ENCODE data around the gene COA1.
"Not testable (repeated sequence)": the region's sequence is repeated elsewhere in the genome, so short reads cannot be mapped to it uniquely, and the experiment has no call there.

COA1 gene

GRCh38 chr7:43626695-43627094 lies 102.6 kb downstream of the COA1 start:
- no peak for DNase-seq

GRCh38 chr7:43625980-43626379 lies 103.3 kb downstream of the COA1 start:
- no peak for DNase-seq

- no peak for DNase-seq
These were observed 103.9 kb downstream of the COA1 start for GRCh38 chr7:43625453-43625852.

DNA sequence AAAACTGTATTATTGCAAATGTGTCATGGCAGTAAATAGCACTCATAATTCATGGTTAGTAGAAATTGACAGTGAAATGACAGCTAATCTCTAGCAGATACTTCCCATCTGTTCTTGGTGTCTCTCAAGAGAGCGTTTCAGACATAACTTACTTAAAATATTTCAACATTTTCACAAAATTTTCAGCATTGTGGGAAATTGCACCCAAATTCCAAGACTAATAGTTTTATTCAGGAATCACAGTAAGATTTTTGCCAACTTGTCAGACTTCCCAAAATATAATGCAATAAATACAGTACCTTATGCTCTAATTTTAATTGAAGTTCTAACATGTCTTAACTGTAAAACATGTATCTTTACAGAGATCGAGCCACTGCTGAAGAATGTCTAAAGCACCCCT lies 105.2 kb downstream of the COA1 start:
- DNase-seq = no peak

GRCh38 chr7:43621729-43622448 lies 107.4 kb downstream of the COA1 start:
- no peak for DNase-seq

GRCh38 chr7:43619213-43620012 lies 109.9 kb downstream of the COA1 start:
- no peak for DNase-seq

DNA sequence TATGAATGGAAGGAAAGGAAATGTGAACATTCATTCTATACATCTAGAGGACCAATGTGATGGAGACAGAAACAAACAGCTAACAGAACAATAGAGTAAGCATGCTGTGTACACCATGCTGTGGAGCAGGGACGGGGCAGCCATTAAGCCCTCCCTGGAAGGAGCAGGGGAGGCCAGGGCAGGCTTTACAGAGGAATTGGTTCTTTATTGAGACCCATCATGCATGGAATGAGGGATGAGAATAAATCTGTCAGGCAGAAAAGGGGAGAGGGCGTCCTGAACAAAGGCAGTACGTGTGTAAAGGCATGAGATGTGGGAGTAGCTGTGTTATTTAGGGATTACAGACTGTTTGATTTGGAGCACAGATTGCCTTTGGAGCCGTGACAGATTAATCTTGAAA lies 111.2 kb downstream of the COA1 start:
- no peak for DNase-seq

GRCh38 chr7:43616977-43617376 lies 112.3 kb downstream of the COA1 start:
- DNase-seq = no peak

DNA sequence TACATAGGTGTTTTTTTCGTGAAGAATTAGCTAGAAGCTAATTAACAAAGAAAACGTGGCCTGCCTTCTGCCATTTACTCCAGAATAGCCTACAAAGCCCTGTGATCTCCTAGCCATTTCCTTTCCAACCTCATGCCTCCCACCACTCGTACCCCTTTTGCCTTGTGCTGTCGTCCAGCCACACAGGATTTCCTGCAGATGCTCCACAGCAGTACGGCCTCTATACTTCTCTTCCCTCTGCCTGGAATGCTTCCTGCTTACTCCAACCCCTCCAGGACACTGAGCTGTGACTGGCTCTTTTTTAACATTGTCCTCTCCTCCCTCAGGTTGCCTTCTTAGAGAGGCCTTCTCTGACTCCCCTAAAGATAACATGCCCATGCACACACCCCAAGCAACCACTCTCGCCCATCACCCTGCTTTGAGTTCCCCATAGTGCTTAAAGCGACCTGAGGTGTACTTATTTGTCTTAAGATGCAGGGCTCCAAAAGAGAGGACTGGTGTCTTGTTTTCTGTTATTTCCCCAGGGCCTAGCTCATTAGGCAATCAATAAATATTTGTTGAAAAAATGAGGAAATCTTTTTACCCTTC lies 113.7 kb downstream of the COA1 start:
- DNase-seq = no peak

DNA sequence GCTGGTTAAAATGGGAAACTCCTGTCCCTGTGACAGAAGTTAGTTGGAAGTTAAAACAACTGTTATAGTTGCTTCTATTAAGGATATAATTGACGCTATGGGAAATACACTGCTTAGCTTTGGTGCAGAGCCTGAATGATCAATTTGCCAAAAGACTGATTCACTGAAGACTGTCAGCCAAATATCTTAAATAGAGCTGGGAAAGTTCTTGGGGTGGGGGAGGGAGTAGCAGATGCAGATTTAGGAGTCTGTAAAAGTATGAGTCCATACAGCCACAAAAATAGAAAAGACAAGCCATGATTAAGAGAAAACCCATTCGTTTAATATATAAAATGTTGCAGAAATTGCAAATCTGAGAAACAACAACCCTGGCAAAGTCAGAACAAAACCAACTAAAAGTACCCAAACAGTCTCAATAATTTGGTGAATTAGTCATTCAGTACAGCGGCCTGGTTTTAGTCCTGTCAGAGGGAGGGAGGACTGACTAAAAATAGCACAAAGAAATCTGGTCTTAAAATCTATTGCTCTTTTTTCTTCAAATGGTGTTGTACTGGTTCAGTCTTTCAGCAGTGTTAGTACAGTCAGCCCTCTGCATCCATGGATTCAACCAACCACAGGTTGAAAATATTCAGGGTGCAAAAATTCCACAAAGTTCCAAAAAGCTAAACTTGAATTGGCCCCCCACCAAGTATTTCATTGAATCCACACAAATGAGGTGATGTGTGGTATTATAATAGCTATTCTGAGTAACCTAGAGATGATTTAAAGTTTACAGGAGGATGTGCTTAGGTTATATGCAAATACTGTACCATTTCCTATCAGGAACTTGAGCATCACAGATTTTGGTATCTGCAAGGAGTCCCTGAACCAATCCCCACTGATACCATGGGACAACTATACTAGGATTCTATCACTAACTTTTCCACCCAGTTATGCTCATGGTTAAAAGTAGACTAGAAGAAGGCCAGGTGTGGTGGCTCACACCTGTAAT lies 116.4 kb downstream of the COA1 start:
- DNase-seq = no peak

DNA sequence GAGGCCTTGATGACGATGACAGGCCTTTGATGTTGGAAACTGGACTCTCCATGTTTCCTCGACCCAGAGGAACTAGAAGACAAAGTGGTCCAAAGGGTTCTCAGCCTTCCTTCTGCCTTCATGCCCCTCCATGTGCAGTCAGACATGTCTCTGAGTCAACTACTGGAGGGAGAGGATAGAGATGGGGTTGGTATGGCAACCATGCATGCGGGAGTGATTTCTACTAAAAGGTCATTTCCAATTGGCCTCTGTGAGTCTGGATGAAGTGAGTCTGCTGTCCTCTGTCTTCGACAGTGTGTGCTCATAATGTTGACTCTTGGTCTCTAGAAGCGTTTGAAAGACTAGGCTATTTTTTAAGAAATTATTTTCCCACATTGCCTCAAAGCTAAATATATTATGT lies 117.2 kb downstream of the COA1 start:
- DNase-seq = no peak

GRCh38 chr7:43609097-43609496 lies 120.2 kb downstream of the COA1 start:
- DNase-seq = no peak

GRCh38 chr7:43604251-43604650 lies 125.1 kb downstream of the COA1 start:
- no peak for DNase-seq

DNA sequence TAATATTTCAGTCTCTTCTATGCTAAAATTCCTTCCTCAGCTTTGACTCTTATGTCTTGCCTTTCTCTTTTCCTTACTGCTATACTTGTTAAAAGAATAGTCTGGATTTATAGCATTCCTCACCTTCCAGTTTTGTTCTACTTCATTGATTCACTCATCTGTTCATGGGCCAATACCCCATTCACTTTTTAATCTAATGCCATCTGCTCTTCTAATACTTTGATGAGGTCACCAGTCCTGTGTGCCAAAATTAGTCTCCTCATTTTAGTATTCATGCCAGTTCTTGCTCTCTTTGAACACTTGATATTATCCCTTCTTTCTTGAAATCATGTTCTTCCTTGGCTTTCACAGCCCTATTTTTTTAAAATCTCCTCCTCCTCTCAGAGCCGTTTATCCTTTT lies 127.1 kb downstream of the COA1 start:
- DNase-seq = no peak

DNA sequence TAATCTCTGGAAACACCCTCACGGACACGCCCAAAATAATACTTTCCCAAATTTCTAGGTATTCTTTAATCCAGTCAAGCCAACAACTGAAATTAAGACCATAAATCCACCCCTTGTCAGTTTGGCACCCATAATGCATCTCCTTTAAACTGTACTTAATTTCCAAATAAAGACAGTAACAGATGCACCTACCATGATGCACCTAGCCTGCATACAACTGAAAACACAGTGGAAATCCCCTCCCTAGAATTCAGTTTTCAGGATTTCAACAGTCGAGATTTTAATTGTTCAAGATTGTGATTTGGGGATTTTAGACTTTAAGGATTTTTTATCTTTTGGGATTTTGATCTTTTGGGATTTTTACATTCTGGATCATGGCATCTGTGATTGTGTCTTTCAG lies 129.3 kb downstream of the COA1 start:
- DNase-seq = no peak

DNA sequence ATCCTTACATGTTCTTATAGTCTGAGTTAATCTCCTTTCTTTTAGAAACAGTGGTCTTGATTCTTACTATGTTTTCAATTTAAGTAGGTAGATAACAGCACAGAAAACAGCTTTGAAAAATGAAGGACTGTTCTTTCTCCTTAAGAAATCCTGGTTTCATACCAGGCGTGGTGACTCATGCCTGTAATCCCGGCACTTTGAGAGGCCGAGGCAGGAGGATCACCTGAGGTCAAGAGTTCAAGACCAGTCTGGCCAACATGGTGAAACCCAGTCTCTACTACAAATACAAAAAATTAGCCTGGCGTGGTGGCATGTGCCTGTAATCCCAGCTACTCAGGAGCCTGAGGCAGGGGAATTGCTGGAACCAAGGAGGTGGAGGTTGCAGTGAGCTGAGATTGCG lies 132.9 kb downstream of the COA1 start:
- DNase-seq = not testable (repeated sequence)

- no peak for DNase-seq
These were observed 135.3 kb downstream of the COA1 start for GRCh38 chr7:43594020-43594419.

- no peak for DNase-seq
These were observed 136.3 kb downstream of the COA1 start for GRCh38 chr7:43593010-43593409.

DNA sequence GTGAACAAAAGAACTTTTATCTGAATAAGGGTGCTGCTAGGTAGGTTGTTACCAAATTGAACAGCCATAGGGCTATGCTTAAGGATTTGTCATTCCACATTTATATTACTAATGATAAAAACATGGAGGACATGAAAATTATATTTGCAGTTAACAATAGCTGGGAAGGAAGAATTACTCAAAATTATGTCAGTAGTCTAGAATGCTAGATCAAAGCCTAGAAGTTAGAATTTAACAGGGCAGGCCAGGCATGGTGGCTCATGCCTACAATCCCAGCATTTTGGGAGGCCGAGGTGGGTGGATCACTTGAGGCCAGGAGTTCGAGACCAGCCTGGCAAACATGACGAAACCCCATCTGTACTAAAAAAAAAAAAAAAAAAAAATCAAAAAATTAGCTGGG lies 137.0 kb downstream of the COA1 start:
- DNase-seq = no peak

GRCh38 chr7:43591558-43592180 lies 137.7 kb downstream of the COA1 start:
- no peak for DNase-seq

- DNase-seq = no peak
These were observed 138.3 kb downstream of the COA1 start for GRCh38 chr7:43590862-43591557.

DNA sequence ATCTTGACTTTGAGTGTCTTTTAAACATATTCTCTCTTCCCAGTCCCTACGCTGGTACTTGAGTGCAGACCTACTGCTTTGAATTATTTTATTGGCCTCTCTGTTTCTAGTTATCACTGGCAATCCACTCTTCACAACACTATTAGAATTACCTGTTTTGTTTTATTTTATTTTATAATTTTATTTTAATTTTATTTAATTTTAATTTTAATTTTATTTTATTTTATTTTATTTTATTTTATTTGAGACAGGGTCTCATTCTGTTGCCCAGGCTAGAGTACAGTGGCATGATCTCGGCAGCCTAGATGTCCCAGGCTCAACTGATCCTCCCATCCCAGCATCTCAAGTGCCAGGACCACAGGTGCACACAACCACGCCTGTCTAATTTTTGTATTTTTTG lies 139.6 kb downstream of the COA1 start:
- no peak for DNase-seq

Data from NCI-H2081 (cell line).